Trophoblast cell (in vitro differentiated cells and primary cell): Measurements from ENCODE around the gene VCP.

Experiments
- DNase-seq, 2 donors: peaks; one replicate each; pipeline ENCODE4 v3.0.0-alpha.2; 2016
- H2AFZ ChIP-seq: 2 replicates; pipeline ENCODE4 v1.6.1; 2013; ENCODE audit warnings: low read length, moderate library complexity, mild to moderate bottlenecking; ENCODE audit not compliant: insufficient read depth, poor library complexity
- H2AK5ac ChIP-seq: 2 replicates; pipeline ENCODE4 v1.6.1; 2013; ENCODE audit warnings: mild to moderate bottlenecking, low read length
- H2BK120ac ChIP-seq: 2 replicates; pipeline ENCODE4 v1.6.1; 2013; ENCODE audit warnings: low read length, mild to moderate bottlenecking, moderate library complexity; ENCODE audit not compliant: insufficient read depth, poor library complexity
- H2BK12ac ChIP-seq: 2 replicates; pipeline ENCODE4 v1.6.1; 2013; ENCODE audit warnings: mild to moderate bottlenecking, low read length, moderate library complexity
- H2BK5ac ChIP-seq: 2 replicates; pipeline ENCODE4 v1.6.1; 2013; ENCODE audit warnings: low read length, low read depth, moderate library complexity, mild to moderate bottlenecking; ENCODE audit not compliant: poor library complexity
- H3K14ac ChIP-seq: 2 replicates; pipeline ENCODE4 v1.6.1; 2013; ENCODE audit warnings: mild to moderate bottlenecking, low read length
- H3K18ac ChIP-seq: 2 replicates; pipeline ENCODE4 v1.6.1; 2013; ENCODE audit warnings: mild to moderate bottlenecking, low read length
- H3K23ac ChIP-seq: 2 replicates; pipeline ENCODE4 v1.6.1; 2013; ENCODE audit warnings: low read length
- H3K27ac ChIP-seq: 2 replicates; pipeline ENCODE4 v1.5.1; 2013; ENCODE audit warnings: low read depth, mild to moderate bottlenecking, inconsistent platforms, low read length, moderate library complexity
- H3K27me3 ChIP-seq: 2 replicates; pipeline ENCODE4 v1.6.1; 2013; ENCODE audit warnings: inconsistent platforms, mild to moderate bottlenecking, low read length, moderate library complexity; ENCODE audit not compliant: insufficient read depth
- H3K36me3 ChIP-seq, 2 experiments: 1 replicate in 1 of 2; 2 replicates in 1 of 2; pipeline ENCODE4 v1.6.1; 2013; ENCODE audit warnings: low read length in 2 of 2, mild to moderate bottlenecking in 2 of 2, moderate library complexity in 1 of 2; ENCODE audit not compliant: insufficient read depth in 2 of 2, control insufficient read depth in 1 of 2
- H3K4ac ChIP-seq: 2 replicates; pipeline ENCODE4 v1.6.1; 2013; ENCODE audit warnings: low read depth, mild to moderate bottlenecking, low read length, moderate library complexity
- H3K4me1 ChIP-seq, 2 experiments: 1 replicate in 1 of 2; 2 replicates in 1 of 2; pipeline ENCODE4 v1.6.1; 2013; ENCODE audit warnings: low read length in 2 of 2, mild to moderate bottlenecking in 2 of 2, moderate library complexity in 1 of 2; ENCODE audit not compliant: insufficient read depth in 2 of 2, control insufficient read depth in 1 of 2
- H3K4me2 ChIP-seq: 2 replicates; pipeline ENCODE4 v1.6.1; 2013; ENCODE audit warnings: inconsistent platforms, mild to moderate bottlenecking, low read length, moderate library complexity
- H3K4me3 ChIP-seq: 2 replicates; pipeline ENCODE4 v1.5.1; 2013; ENCODE audit warnings: mild to moderate bottlenecking, low read depth, low read length, inconsistent platforms
- H3K79me1 ChIP-seq: one replicate; pipeline ENCODE4 v1.6.1; 2013; ENCODE audit warnings: low read length
- H3K79me2 ChIP-seq: 2 replicates; pipeline ENCODE4 v1.6.1; 2013; ENCODE audit warnings: low read length, mild to moderate bottlenecking; ENCODE audit not compliant: control insufficient read depth, insufficient read depth, poor library complexity
- H3K9ac ChIP-seq: 2 replicates; pipeline ENCODE4 v1.6.1; 2013; ENCODE audit warnings: mild to moderate bottlenecking, low read length
- H3K9me3 ChIP-seq: 2 replicates; pipeline ENCODE4 v1.6.1; 2013; ENCODE audit warnings: low read depth, mild to moderate bottlenecking, control low read depth, inconsistent platforms, low read length; ENCODE audit not compliant: insufficient read depth
- H4K12ac ChIP-seq: 2 replicates; pipeline ENCODE4 v1.6.1; 2013; ENCODE audit warnings: low read depth, mild to moderate bottlenecking, low read length, moderate library complexity
- H4K8ac ChIP-seq: 2 replicates; pipeline ENCODE4 v1.6.1; 2013; ENCODE audit warnings: low read depth, mild to moderate bottlenecking, low read length, moderate library complexity
- H4K91ac ChIP-seq: one replicate; pipeline ENCODE4 v1.6.1; 2013; ENCODE audit warnings: low read depth, mild to moderate bottlenecking, low read length, moderate library complexity
- whole genome bisulfite sequencing: extraction: QIAGEN DNeasy Blood & Tissue Kit; methylation state at CpG from one replicate; pipeline ENCODE4 v1.1.7; 2013; ENCODE audit warnings: missing lambda C conversion rate; ENCODE audit not compliant: insufficient read length, insufficient coverage; ENCODE audit errors: extremely low coverage; 5-methylcytosine and 5-hydroxymethylcytosine counted together

Gene VCP

DNA sequence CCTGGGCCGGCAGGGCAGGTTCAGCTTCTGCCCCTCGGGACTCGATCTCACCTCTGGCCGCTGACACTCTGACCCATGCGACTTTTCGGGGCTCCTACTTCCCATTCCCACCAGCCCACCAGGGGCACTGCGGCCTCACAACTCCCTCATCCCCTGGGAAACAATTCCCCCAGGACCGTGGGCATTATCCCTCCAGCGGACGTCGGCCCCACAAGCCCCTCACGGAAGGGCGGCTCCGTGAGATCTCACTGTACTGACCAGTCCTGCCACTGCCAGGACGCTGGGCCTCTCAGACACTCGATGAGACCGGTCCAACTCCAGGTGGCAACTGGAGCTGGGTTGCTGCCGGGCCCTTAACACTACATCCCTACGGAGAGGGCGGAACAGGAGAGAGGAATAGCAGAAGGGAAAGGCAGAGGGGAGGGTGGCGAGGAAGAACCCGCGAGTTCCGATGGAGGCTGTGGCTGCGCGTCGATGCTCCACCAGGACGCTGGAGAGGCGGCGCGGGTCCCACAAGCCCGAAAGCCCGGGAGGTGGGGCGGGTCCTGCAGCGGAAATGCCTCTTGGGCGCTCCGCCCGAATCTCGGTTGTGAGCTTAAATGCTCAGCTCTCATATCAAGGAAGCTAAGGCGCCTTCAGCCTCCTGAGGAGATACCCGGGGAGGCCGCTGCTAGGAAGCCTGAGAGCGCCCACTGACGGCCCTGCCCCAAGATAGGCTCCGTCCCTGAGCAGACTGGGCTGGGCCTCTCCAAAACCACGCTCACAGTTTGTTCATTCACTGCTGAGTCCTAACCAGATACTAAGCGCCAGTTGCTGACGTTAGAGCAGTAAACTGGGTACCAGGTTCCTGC is 36.3 kb downstream of the VCP start:
- peak; percentile 76 to 81 for DNase-seq
- no peak overlapping the region for H2BK5ac ChIP-seq
- H3K27ac ChIP-seq, result no peak overlapping the region
- peak overlapping the region; percentile 49 for H2BK12ac ChIP-seq
- H4K12ac ChIP-seq, result no peak overlapping the region
- peak overlapping the region; percentile 98 for H3K23ac ChIP-seq
- WGBS, result no CpG with 5 or more reads among the region's 48 CpGs
- no peaks in the 10 kb centered on the region for H3K27me3 ChIP-seq
- no peak overlapping the region for H3K4ac ChIP-seq
- H4K8ac ChIP-seq, result no peak overlapping the region
- H3K4me3 ChIP-seq, result no peak overlapping the region
- H2BK120ac ChIP-seq, result no peak overlapping the region
- peaks cover 8 to 13% of the 10 kb centered on the region in 2 experiments for H3K36me3 ChIP-seq
- H3K79me2 ChIP-seq, result no peaks in the 10 kb centered on the region
- H3K14ac ChIP-seq, result no peak overlapping the region
- no peak overlapping the region for H4K91ac ChIP-seq
- no peak overlapping the region for H2AK5ac ChIP-seq
- no peaks in the 10 kb centered on the region for H3K79me1 ChIP-seq
- no peak overlapping the region for H3K9ac ChIP-seq
- H3K4me1 ChIP-seq, result no peaks in the 10 kb centered on the region
- H3K18ac ChIP-seq, result no peak overlapping the region
- H2AFZ ChIP-seq, result no peak overlapping the region
- H3K9me3 ChIP-seq, result no peaks in the 10 kb centered on the region
- no peak overlapping the region for H3K4me2 ChIP-seq

DNA sequence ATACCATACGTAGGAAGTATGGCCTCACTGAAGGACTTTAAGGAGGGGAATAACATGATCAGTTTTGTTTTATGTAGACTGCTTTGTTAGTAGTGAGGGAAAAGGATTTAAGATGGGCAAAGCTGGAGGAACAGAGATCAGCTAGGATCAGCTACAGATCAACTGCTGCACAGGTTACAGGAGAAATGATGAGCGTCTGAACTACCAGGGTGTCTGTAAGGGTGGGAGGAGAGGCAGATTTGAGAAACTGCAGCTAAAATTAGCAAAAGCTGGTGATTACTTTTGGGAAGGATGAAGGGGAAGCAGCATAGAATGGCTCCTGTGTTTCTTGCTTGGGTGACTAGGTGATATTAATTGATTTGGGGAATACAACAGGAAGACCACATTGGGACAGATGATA is 39.3 kb downstream of the VCP start:
- Histone ChIP-seq H3K4me3 (no peak overlapping the region), H3K4ac (no peak overlapping the region), H4K12ac (no peak overlapping the region), H3K79me1 (no peaks in the 10 kb centered on the region), H3K36me3 (peaks cover 8 to 13% of the 10 kb centered on the region in 2 experiments), H3K4me2 (no peak overlapping the region), H4K8ac (no peak overlapping the region), H3K27me3 (no peaks in the 10 kb centered on the region), H4K91ac (no peak overlapping the region), H3K23ac (no peak overlapping the region), H3K27ac (no peak overlapping the region), H2AFZ (no peak overlapping the region), H3K4me1 (no peaks in the 10 kb centered on the region), H3K9me3 (peaks cover 2% of the 10 kb centered on the region), H2BK12ac (no peak overlapping the region), H2BK5ac (no peak overlapping the region), H3K18ac (no peak overlapping the region), H3K9ac (no peak overlapping the region), H3K79me2 (no peaks in the 10 kb centered on the region), H3K14ac (no peak overlapping the region), H2AK5ac (no peak overlapping the region), H2BK120ac (no peak overlapping the region)
- DNase-seq, result no peak
- no CpG with 5 or more reads among the region's 2 CpGs for WGBS

DNA sequence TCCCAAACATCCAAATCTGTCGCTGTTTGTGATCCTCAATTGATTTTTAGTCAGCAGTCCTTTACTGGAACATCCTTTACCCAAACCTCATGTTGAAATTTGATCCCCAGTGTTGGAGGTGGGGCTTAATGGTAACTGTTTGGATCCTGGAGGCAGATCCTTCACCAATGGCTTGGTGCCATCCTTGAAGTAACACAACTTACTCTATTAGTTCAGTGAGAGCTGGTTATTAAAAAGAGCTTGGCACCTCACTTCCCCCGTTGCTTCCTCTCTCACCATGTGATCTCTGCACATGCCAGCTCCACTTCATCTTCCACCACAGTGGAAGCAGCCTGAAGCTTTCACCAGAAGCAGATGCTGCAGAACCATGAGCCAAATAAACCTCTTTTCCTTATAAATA is 42.6 kb downstream of the VCP start:
- no peaks in the 10 kb centered on the region for H3K79me2 ChIP-seq
- peaks cover 6 to 16% of the 10 kb centered on the region in 2 experiments for H3K4me1 ChIP-seq
- H2BK12ac ChIP-seq, result no peak overlapping the region
- H2AFZ ChIP-seq, result no peak overlapping the region
- no peak overlapping the region for H3K4me3 ChIP-seq
- H3K27me3 ChIP-seq, result no peaks in the 10 kb centered on the region
- no peaks in the 10 kb centered on the region for H3K36me3 ChIP-seq
- H4K12ac ChIP-seq, result no peak overlapping the region
- H3K23ac ChIP-seq, result no peak overlapping the region
- no peak overlapping the region for H3K27ac ChIP-seq
- peaks cover 2% of the 10 kb centered on the region for H3K9me3 ChIP-seq
- no peak overlapping the region for H3K4me2 ChIP-seq
- no peak overlapping the region for H2BK5ac ChIP-seq
- no peak overlapping the region for H3K14ac ChIP-seq
- H3K4ac ChIP-seq, result no peak overlapping the region
- no peak overlapping the region for H4K91ac ChIP-seq
- H2AK5ac ChIP-seq, result no peak overlapping the region
- H3K79me1 ChIP-seq, result peaks cover 6% of the 10 kb centered on the region
- no peak overlapping the region for H4K8ac ChIP-seq
- DNase-seq, result peak in 1 of 2 donors; percentile 20
- H2BK120ac ChIP-seq, result no peak overlapping the region
- no CpG with 5 or more reads among the region's 2 CpGs for WGBS
- H3K18ac ChIP-seq, result no peak overlapping the region
- H3K9ac ChIP-seq, result no peak overlapping the region

DNA sequence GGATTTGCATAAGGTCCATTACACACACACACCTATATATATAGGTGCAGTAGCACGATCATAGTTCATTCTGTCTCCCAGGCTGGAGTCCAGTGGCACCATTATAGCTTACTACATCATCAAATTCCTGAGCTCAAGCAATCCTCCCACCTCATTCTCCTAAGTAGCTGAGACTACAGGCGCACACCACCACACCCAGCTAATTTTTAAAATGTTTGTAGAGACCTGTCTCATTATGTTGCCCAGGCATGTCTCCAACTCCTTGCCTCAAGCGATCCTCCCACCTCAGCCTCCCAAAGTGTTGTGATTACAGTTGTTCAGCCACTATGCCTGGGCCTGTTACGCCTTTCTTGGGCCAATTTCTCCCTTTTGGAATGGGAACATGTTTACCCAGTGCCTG is 43.2 kb downstream of the VCP start:
- H3K23ac ChIP-seq, result no peak overlapping the region
- no peak overlapping the region for H4K12ac ChIP-seq
- no peak overlapping the region for H3K4me3 ChIP-seq
- H2BK5ac ChIP-seq, result no peak overlapping the region
- no peak overlapping the region for H3K9ac ChIP-seq
- H3K18ac ChIP-seq, result no peak overlapping the region
- no peak overlapping the region for H2AFZ ChIP-seq
- H2AK5ac ChIP-seq, result no peak overlapping the region
- no peak overlapping the region for H4K91ac ChIP-seq
- no peaks in the 10 kb centered on the region for H3K27me3 ChIP-seq
- no peaks in the 10 kb centered on the region for H3K79me2 ChIP-seq
- H3K4me2 ChIP-seq, result no peak overlapping the region
- no peak overlapping the region for H3K14ac ChIP-seq
- H3K9me3 ChIP-seq, result peaks cover 2% of the 10 kb centered on the region
- no peak overlapping the region for H4K8ac ChIP-seq
- H2BK120ac ChIP-seq, result no peak overlapping the region
- H3K4me1 ChIP-seq, result peaks cover 6 to 16% of the 10 kb centered on the region in 2 experiments
- H3K79me1 ChIP-seq, result peaks cover 6% of the 10 kb centered on the region
- no peaks in the 10 kb centered on the region for H3K36me3 ChIP-seq
- no peak overlapping the region for H2BK12ac ChIP-seq
- H3K27ac ChIP-seq, result no peak overlapping the region
- no peak overlapping the region for H3K4ac ChIP-seq
- WGBS, result no CpG with 5 or more reads among the region's 4 CpGs
- DNase-seq, result peak; percentile 87 to 91
